AML-193 (cell line): ENCODE measurements around the gene JAKMIP3.

ENCODE experiments used
- DNase-seq, 2 experiments: peaks; one replicate each; lab custom pipeline; 2025; lab: John Stamatoyannopoulos, UW

The JAKMIP3 gene

DNA sequence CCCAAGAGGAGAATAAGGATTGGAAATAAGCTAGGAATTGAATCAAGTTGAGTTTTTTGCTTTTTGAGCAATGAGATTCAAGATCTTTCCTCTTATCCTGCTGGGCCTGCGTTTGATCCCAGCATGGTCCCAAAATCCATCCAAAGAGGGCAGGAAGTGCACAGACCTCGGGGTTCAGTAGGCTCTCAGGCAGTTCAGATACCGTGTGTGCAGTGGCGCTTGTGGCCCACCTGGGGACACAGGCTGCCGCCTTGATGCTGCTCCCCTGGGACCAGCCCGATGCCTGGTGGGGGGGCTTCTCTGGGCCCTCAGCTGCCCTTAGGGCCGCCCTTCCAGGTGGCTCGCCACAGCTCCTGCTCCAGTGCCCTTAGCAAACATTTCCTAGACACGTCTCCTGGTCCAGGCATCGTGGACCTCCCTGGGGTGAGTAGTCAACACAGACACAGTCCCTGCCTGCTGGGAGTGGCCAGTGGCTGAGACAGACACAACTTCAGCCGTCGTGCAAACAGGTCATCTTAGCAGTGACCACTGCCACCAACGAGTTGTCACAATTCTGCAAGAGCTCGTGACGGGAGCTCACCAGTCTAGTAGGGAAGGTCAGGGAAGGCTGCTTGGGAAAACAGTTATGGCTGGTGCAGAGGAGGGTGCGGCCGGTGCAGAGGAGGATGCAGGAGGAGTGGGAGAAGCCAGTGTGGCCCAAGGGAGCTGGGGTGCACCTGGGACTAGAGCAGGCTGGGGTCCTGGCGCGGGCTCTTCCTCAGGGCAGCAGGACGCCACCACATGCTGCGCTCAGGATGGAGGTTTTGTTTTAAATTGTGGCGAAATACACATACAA lies 21.7 kb upstream of the JAKMIP3 start:
- no peak for DNase-seq

DNA sequence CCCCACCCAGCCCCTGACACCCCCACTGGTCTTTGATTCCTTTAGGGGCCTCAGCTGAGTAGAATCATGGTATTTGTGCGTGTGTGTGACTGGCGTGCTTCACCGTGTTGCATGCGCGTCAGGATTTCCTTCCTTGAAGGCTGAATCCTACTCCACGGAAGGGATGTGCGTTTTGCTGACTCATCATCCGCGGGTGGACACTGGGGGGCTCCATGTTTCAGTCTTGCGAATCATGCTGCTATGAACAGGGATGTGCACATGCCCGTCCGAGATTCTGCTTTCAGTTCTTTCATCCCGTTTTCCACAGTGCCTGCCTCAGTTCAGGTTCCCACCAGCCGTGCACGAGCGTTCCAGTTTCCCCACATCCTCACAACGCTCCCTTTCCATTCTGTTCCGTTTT lies 20.9 kb upstream of the JAKMIP3 start:
- DNase-seq = no peak

DNA sequence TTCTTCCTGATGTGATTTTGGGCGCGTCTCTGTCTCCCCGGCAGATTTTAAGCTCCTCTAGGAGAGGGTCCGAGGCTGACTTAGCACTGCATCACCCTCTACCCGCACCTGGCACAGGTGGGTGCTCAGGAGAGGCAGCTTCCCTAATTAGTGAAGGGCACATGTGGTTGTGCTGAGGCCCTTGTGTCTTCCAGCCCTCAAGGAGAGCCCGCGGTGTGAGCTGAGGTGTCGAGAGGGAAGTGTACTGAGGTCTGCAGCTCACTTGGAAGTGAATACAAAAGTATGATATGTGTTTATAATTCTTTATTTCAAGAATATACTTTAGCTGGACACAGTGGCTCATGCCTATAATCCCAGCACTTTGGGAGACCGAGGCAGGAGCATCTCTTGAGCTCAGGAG lies 20.4 kb upstream of the JAKMIP3 start:
- no peak for DNase-seq

DNA sequence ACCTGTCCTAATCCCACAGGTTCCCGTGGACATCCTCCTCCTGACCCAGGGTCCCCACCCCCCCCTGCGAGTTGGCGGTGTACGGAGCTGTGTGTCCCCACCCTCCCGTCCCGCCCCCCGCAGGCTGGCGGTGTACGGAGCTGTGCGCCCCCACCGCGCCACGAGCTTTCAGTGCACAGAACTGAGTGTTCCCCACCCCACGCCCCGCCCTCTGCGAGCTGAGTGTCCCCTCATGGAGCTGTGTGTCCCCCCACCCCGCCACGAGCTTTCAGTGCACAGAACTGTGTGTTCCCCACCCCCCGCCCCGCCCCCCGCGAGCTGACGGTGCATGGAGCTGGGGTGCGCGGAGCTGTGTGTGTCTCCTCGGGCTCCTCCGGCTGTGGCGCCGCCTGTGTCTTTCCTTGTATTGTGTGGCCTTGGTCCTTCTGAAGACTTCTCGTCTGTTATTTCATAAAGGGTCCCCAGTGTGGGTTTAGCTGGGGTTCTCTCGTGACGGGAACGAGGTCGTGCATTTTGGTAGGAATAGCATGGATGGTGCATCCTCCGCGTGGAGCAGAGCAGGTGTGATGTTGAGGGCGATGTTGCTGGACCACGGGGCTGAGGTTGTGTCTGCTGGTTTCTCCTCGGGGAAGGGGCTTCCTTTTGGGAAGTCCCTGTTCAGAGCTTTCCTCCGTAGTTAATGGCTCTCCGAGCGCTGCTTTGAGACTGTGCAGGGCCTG lies 18.0 kb upstream of the JAKMIP3 start:
- DNase-seq = no peak

DNA sequence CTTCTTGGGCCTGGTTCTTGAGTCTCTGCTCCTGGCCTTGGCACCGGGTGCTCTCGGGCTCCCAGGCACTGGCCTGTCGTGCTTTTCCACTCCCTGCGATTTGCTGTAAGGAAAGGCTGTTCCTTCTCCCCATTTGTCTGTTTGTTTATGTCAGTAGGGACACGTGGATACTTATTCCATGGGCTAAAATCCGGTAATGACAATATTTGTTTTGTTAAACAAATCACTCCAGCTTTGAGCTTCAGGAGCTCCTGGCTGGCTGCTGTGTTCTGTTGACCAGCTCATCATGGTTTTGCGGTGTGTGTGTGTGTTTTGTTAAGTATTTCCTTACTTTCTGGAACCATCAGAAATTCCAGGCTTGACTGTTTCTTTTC lies 17.5 kb upstream of the JAKMIP3 start:
- no peak for DNase-seq

DNA sequence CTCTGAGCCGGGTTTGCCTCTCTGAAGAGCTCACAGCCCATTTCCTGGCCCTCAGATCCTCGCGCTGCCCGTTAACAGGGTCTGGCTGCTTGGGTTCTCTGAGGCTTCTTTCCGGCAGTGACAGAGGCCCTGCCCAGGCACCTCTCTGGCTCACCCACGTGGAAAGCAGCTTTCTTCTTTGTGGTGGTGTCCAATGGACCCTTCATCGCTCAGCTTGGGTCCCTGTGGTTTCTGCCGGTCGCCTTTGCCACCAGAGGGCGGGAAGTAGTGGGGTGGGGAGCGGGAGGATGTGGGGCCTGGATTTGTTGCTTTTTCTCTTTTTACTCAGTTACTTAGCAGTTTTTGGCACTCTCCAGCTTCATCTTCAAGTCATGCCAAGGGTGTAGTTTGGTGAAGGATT lies 15.6 kb upstream of the JAKMIP3 start:
- DNase-seq = no peak

DNA sequence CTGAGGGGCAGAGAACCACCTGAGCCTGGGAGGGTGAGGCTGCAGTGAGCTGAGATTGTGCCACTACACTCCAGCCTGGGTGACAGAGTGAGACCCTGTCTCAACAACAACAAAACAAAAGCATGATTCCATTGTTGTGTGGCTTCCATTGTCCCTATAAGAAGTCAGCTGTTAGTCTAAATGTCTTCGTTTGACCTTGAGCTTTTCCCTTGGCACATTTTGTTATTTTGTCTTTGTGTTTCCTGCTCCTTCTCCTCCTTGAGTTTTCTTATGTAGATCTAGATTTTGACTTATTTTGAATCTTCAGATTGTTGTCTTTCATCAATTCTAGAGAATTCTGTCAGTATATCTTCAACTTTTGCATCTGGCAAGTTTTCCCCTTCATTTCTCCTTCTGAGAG lies 13.6 kb upstream of the JAKMIP3 start:
- DNase-seq = no peak

DNA sequence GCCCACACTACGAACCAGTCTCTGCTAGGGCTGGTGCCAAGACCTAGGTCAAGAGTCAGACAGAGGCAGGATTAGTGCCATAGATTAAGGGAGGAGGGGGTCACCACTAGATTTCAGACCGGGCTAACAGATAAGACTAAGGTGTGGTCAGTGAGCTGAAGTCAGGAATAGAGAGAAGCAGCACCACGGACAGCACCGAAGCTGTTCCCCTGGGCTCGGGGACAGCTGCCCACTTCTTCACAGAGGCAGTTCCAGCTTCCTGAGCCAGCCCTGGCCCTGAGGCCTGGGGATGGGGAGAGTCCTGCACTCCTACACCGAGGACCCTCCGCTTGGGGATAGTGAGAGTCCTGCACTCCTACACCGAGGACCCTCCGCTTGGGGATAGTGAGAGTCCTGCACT lies 11.2 kb upstream of the JAKMIP3 start:
- DNase-seq = no peak

DNA sequence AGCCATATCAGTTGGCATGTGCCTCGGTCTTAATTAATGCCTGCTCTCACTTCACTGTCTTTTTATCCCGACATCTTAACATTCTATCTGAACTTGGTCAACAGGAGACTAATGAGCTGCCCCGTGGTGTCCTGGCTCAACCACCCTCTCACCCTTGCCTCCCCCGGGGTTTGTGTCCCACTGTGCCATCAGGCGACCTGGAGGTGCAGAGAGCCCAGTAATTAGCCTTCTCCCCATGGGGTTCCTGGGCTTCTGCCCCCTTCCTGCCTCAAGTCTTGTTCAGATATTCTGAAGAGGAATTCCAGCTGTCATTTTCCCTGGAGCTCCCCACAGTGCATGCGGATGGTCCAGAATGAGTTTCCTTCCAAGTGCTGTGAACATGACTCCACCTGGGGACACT lies 10.1 kb upstream of the JAKMIP3 start:
- DNase-seq = no peak

DNA sequence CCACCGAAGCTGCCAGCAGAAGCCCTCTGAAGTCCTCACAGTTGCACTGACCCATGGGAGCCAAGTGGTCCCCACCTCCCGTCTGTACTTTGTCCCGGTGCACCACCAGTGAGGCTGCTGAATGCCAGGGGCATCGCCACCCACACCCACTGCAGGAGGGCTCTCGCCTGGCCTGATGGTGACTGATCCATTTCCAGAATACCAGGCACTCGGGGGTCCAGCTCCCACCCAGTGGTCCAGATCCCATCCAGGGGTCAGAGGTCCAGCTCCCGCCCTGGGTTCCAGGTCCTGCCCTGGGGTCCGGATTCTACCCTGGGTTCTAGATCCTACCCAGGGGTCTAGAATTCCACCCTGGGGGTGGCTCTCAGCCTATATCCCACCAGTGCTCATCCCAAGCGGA lies 9.1 kb upstream of the JAKMIP3 start:
- no peak for DNase-seq

DNA sequence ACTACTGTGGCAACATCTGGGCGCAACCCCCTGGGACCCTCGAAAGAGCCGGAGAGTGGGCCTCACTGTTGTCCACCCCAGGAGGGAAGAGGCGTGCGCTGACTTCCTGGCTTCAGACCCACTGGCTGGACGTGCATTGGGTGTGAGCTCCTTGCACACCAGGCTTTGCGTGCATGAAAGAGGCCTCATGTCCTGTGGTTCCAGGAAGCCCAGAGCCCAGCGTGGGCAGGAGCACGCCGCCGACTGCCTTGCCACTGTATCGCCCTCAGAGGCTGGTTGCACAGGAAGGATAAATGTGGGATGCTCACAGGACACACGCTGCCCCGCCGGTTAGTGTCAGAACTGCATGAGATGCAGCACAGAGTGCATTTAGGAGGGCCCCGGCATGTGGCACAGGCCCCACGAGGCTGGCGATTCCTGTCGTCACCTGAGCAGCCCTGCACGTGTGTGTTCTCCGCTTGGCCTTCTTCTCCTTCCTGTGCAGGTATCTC lies 8.5 kb upstream of the JAKMIP3 start:
- no peak for DNase-seq

DNA sequence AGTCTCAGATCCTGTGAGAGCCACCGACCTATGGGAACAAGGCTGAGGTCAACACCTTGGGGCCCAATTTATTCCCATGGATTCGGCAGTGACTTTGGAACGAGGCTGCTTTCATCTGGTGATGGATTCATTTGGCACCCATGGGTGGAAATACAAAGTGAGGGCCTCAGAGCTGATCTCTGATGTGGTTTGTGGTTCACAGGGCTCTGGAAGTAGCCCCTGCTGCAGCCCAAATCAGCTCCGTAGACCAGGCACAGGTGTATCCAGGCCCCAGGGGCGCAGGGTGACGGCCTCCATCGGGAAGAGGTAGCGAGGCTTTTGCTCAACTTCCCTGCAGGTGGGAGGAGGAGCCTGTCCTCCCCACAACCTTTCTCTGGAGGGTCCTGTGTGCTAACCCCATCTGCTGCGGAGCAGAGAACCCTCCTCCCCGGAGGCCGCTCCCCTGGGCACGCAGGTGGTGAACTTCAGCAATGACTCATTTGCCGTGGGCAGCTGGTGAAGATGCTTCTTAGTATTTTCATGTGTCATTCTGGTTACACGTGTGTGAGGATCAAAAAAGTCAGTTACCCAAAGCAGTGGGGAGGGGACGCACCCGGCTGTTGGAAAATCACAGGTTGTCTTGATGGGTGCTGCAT lies 7.5 kb upstream of the JAKMIP3 start:
- DNase-seq = no peak

DNA sequence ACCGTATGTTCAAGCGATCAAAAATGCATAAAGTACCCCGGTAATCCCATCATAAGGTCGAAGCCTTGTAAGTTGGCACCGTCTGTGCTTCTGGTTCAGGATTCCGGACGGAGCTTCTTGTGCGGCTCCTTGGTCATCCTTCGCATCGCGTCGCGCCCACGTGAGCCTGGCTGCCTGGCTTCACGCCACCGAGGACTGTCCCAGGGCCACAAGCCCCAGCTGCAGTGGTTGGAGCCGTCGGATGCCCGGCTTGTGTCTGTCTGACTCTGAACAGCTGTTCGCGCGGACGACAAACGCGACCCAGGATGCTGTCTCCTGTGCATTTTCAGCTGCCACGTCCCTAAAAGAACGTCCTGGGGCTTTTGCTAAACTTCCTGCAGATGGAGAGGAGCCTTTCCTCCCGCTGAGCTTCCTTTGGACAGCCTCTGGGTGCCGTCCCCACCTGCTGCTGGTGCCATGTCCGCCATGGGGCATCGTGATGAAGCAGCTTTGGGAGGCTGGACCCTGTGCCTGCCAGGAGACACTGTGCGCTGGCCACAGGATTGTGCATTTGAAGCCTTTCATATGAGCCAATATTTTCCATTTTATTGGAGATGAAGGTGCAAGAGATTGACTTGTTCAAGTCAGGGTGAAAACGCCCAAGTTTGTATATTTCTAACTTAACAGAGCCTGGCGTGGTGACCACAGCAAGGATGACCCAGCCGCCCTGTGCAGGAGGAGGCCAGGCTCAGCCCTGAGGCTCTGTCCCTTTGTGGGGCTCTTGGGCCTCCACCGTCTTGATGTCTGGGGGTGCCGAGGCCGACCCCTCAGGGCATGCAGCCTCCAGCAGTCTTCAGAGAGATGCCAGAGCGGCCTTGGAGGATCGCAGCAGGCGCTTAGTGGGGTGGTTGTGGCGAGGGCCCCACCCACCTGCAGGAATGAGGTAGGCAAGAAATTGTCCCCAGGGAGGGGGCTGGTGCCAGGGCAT lies 6.7 kb upstream of the JAKMIP3 start:
- DNase-seq = no peak

DNA sequence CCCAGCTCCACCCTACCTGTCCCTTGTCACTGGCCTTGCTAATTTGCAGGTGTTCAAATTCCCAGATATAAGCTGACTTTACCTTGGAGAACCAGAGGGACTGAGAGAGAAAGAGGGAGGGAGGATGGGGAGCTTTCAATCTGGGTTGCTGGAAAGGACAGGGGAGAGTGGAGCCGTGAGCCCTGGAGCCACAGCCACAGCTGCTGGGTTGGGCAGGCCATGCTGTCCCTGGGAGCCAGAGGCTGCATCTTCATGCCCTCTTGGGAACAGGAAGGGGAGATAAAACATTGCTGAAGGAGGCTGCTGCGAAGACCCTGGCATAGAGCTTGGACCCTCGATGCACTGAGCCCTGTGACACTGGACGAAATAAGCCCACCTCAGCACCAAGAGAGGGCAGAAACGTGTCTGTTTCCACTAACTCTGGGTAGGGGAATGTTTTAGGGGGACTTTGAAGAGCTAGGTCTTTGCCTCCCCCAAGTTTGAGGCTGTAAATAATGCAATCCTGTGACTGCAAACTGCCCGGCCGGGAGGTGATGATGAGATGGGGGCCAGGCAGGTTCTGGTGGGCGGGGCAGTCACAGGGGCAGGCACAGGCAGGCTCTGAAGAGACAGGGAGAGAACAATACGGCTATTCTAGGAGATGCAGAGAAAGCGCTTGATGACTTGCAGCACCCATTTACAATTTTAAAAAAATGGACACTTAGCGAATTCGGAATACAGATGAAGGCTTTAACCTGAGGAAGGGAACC lies 5.8 kb upstream of the JAKMIP3 start:
- no peak for DNase-seq

DNA sequence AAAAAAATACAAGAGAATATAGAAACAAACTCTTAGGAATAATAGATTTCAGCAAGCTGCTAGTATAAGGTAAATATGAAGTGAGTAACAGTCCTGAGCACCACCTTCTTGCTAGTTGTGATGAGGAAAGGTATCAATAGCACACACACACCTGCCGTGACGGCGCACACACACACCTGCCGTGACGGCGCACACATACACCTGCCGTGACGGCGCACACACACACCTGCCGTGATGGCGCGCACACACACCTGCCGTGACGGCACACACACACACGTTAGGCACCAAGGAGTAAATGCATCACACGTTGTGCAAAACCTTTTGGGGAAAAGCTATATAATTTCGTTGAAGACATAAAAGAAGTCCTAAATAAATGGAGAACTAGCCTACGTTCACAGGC lies 4.7 kb upstream of the JAKMIP3 start:
- DNase-seq = no peak

DNA sequence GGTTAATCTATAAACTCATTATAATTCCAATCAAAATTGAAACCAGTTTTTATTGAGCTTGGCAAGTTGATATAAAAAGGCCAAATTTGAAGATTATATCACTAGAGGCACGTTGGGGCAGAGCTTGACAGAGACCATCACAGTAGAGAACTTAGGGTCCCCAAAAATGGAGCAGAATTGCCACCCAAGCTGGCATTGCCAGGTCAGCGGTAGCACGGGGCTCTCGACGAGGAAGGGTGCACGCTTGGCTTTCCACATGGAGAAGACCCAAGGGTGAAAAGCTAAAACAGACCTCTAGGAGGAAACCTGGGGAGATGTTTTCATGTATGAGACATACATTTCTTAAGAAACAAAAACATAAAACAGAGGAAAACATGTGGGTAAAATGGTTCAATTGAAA lies 4.3 kb upstream of the JAKMIP3 start:
- DNase-seq = no peak

DNA sequence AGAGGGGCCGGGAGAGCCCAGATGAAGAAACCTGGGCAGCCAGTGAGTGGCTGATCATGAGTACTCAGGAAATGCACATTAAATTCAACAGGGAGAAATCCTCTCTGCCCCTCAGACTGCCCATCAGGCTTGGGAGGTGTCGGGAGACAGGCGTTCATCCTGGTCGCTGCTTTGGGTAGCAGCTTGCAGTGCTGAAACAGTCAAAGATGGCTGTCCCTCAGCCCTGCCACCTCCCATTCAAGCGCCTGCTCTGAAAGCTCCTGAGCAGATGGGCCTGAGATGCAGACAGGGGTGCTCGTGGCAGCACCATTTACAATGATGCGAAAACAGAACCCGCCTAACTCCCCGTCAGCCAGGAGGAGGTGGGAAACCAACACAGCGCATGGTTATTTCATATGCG lies 3.6 kb upstream of the JAKMIP3 start:
- no peak for DNase-seq

DNA sequence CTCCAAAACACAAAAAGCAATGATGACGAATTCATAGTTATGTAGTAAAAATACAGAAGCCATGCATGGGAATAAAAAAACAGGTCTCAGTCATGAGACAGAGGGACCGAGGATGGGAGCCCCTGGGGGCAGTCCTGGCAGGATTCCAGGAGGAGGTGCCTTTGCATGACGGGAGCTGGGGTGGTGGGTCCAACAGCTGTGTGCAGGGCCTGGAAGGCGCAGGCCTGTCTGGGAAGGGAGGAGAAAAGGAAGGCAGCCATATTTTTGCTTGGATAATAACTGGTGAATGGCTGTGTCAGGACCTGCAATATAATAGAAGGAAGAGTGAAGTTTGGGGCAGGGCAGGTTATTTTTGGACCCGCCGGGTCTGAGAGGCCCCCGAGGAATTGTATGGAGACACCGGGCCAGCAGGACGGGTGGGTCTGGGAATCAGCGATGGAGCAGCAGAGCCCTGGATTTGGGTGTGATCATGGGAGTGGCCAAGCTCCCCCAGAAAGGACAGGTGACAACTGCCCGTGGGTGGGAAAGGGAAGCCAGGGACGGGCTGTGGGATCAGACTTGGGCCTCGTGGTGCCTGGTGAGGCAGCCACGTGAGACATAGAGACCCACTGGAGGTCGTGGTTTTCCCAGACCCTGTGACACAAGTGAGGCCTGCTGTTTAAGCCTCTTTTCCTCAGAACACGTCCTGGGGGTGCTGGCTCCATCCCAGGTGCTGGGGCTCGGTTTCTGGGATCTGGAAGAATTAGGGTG lies 2.9 kb upstream of the JAKMIP3 start:
- DNase-seq = no peak

DNA sequence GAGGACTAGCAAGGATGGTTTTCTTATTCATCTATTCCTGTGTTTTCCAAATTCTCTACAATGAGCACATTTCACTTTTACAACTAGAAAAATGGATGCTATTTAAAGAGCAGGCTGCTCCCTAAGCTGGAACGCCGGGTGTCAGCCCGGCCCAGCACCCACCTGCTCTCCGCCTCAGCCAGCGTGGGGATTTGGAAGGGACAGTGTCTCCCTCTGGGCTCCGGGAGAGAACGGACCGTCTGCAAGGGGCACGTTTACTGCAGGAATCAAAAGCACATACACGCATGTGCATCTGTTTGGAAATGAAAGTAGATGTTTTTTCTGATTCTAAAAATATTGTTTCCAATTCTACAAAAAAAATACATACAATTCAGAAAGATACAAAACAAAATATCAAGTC lies 2.3 kb upstream of the JAKMIP3 start:
- no peak for DNase-seq

DNA sequence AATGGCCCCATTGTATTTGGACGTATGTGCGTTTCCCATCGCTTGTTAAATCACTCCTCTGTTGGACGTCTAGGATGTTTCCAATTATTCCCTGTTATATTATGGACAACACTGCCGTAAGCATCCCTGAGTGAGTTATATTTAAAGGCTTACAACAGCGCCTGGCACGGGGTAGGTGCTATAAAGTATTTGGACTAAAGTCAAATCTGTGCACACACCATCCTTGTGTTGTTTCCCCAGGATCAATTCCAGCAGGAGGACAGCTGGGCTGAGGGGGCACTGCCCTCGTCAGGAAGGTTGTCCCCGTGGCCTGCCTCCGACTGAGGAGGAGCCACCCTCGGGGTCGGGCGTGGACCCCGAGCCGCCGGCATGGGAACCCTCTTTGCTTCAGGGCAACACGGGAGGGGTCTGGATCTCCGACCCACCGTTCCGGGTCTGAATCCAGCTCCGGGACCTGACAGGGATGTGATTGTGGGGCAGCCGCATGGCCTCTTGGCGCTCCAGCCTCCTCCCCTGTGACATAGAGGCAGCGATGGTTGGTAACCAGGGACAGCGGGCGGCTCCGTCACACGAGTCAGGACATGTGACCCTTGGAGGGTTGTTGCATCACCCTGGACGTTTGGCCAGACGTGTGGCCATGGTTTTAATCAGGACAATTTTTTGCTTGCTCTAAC lies 1.5 kb upstream of the JAKMIP3 start:
- DNase-seq = no peak
